Heart left ventricle (tissue), 16 donors: ENCODE data around the gene LZTFL1. TPM values are rescaled to one million over a fixed set of nuclear protein-coding genes. Genes with fewer than 3 reads are reported as not detected.

Experiments used
- ATAC-seq, 4 donors: fragments of 200-7000 bp; cut with Tn5 transposase; one replicate each; pipeline ENCODE4 v1.9.1; 2020 to 2022; ENCODE audit warnings: moderate library complexity in 4 of 4, mild to moderate bottlenecking in 3 of 4, moderate number of reproducible peaks in 1 of 4
- DNase-seq, 5 donors: peaks; one replicate each; pipeline ENCODE4 v3.0.0-alpha.2; 2020
- H3K27ac ChIP-seq, 12 donors: fragments of 200-600 bp; sonication (generic) in 4 of 12; one replicate each; pipeline versions ENCODE4 v1.5.0 to v1.8.0; 2016 to 2022; ENCODE audit warnings: mild to moderate bottlenecking in 2 of 12
- H3K27me3 ChIP-seq, 9 donors: fragments of 200-600 bp; sonication (generic) in 2 of 9; one replicate each; pipeline versions ENCODE4 v1.5.1 to v1.8.0; 2016 to 2022; ENCODE audit warnings: mild to moderate bottlenecking in 3 of 9
- H3K36me3 ChIP-seq, 9 donors: fragments of 200-600 bp; sonication (generic) in 2 of 9; one replicate each; pipeline versions ENCODE4 v1.5.0 to v1.8.0; 2018 to 2022; ENCODE audit warnings: mild to moderate bottlenecking in 2 of 9
- H3K4me1 ChIP-seq, 12 donors: fragments of 200-600 bp; sonication (generic) in 4 of 12; one replicate each; pipeline versions ENCODE4 v1.5.0 to v1.8.0; 2016 to 2022; ENCODE audit warnings: mild to moderate bottlenecking in 3 of 12
- H3K4me3 ChIP-seq, 12 donors: fragments of 200-600 bp; sonication (generic) in 4 of 12; one replicate each; pipeline versions ENCODE4 v1.5.0 to v1.8.0; 2017 to 2022; ENCODE audit warnings: mild to moderate bottlenecking in 9 of 12, moderate library complexity in 4 of 12
- H3K9me3 ChIP-seq, 12 donors: fragments of 200-600 bp; sonication (generic) in 4 of 12; one replicate each; pipeline versions ENCODE4 v1.5.0 to v1.8.0; 2016 to 2022; ENCODE audit warnings: mild to moderate bottlenecking in 1 of 12
- POLR2A ChIP-seq, 2 donors: fragments of 450-650 bp; IDR thresholded peaks; one replicate each; pipeline ENCODE4 v1.6.1; 2017; ENCODE audit warnings: antibody characterized with exemption in 2 of 2, mild to moderate bottlenecking in 2 of 2, moderate library complexity in 2 of 2
- WGBS, 4 donors: extraction: QIAGEN DNeasy Blood & Tissue Kit in 2 of 4; methylation state at CpG; one replicate each; pipeline versions ENCODE4 v1.1.5 to v1.1.7; 2013 to 2018; 5-methylcytosine and 5-hydroxymethylcytosine counted together
- intact Hi-C, 10 donors: fragments of 100-400 bp; cut with DNase I; formaldehyde crosslinking; loops; one replicate each; pipeline versions ENCODE4 v1.11.1 to v1.14.2; 2022
- polyA plus RNA-seq, 2 donors: library from polyadenylated mRNA; stranded (reverse); fragments of 200-250 nt; gene quantifications; one replicate each; pipeline ENCODE4 v1.2.3, GENCODE V29; 2013
- total RNA-seq, 9 donors: library from RNA; depleted of rRNA in 2 of 9; stranded (reverse); fragments of >200 nt in 2 of 9; fragmentation: NEBNext Ultra II Directional in 3 of 9; extraction: Animal tissue kit (Norgen Biotek cat#: 25700) in 3 of 9; gene quantifications; one replicate each; pipeline versions ENCODE4 v1.1.0 to v1.2.4, GENCODE V29; 2016 to 2023
- TF ChIP-seq, protein P1 (sequence below), 12 donors: fragments of 200-600 bp; sonication (generic) in 4 of 12; IDR thresholded peaks; one replicate each; pipeline versions ENCODE4 v1.5.0 to v1.8.0; 2018 to 2022; ENCODE audit warnings: antibody characterized with exemption in 12 of 12, mild to moderate bottlenecking in 5 of 12
- donor health status: ischemic (EF 13 %, LVEDD 7.1; RV severe dilation, severe dysfunction).
- donor health status: healthy with polysubstance abuse.
- donor health status: DM: no; HTN: yes; CAD: no.
- donor health status: DM: no; HTN: no; CAD: no.
- donor health status: ischemic (EF 25% LVEDD 6.9; RV normal size, moderate dysfunction).
- donor health status: ischemic (EF 25% LVEDD 5.7; RV mildly dilated, moderate dysfunction).
- donor health status: healthy.
- donor health status: DM: yes; HTN: yes; CAD: no.
- donor health status: ischemic (EF 35%, LVEDD 5.7; RV mildly dilated, moderate dysfunction).
- donor health status: nonischemic (EF 11% LVEDD 7.7; RV severe dilation, severe dysfunction).
- donor health status: DM: yes; HTN: yes; CAD: no.
- donor health status: PGD.
- donor health status: ischemic (EF 29% LVEDD 5.4; RV normal size, mild dysfunction).
- donor health status: nonischemic (EF 23%, LVEDD 6.1; RV moderate dilation, normal function).

LZTFL1 gene
- total and polyA plus RNA-seq, 11 donors, result 1.7 to 13.1 (median 8.8) TPM

DNA sequence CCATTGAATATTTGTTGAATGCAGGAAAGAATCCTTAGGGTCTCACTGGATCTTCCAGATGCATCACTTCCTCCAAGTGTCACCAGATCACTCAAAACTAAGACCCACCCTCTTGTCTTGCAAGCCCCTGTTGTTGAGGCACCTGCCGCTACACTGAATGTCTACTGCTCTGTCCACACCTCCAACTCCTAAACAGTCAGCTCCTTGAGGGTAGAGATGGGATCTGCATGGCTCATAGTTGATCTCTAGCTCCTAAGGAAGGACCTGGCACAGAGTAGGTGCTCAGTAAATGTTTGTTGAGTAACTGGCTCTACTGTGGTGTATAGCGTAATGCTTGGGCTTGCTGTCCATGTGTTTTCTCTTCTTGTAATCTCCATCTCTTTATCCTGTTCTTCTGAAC, 54.4 kb downstream of the LZTFL1 start:
- TF ChIP-seq, protein P1, sequence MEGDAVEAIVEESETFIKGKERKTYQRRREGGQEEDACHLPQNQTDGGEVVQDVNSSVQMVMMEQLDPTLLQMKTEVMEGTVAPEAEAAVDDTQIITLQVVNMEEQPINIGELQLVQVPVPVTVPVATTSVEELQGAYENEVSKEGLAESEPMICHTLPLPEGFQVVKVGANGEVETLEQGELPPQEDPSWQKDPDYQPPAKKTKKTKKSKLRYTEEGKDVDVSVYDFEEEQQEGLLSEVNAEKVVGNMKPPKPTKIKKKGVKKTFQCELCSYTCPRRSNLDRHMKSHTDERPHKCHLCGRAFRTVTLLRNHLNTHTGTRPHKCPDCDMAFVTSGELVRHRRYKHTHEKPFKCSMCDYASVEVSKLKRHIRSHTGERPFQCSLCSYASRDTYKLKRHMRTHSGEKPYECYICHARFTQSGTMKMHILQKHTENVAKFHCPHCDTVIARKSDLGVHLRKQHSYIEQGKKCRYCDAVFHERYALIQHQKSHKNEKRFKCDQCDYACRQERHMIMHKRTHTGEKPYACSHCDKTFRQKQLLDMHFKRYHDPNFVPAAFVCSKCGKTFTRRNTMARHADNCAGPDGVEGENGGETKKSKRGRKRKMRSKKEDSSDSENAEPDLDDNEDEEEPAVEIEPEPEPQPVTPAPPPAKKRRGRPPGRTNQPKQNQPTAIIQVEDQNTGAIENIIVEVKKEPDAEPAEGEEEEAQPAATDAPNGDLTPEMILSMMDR (IDR thresholded peaks at IDR 0.05), result no peak
- TF ChIP-seq POLR2A (IDR thresholded peaks at IDR 0.05), result no peak
- no peaks in the 10 kb centered on the region for H3K27me3 ChIP-seq
- H3K9me3 ChIP-seq, result peaks cover 0 to 26% (median 13%) of the 10 kb centered on the region in 12 donors
- 91 to 97% (median 95%) methylated on average over 2 of the region's 2 CpGs for WGBS, 4 donors
- no peaks in the 10 kb centered on the region for H3K4me1 ChIP-seq
- no peaks in the 10 kb centered on the region for H3K36me3 ChIP-seq
- intact Hi-C loops, result no loop called here
- no peak for DNase-seq
- H3K27ac ChIP-seq, result no peak overlapping the region
- no peak for ATAC-seq
- no peak overlapping the region for H3K4me3 ChIP-seq

DNA sequence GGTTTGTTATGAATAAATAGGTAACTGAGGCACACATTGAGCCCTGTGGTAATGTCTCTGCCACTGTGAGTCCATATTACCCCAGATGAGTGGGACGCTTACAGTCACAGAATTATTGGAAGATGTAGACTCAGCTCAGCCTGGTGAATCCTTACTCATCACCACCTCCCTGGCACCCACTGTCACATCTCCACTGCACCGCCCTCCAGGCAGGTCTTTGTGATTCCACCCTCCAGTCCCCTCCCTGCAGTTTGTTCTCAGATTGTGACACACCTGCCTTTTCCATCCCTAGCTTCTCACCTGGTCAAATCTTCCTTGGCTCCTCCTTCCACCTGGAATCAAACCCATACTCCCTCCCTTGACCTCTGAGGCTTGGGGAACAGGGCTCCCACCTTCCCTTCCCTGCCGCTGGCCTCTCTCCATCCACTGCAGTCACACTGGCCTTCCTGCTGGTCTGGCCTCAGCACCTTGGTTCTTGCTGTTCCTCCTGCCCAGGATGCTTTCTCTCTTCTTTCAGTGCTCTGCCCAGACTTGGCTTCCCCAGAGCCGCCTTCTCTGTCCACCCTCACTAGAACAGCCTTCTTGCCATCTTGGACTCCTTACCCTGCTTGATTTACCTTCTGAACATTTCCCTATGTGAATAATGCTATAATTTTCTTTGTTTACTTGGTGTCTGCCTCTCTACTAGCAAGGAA, 55.0 kb downstream of the LZTFL1 start:
- TF ChIP-seq POLR2A (IDR thresholded peaks at IDR 0.05), result no peak
- TF ChIP-seq, protein P1 (IDR thresholded peaks at IDR 0.05), result no peak
- H3K9me3 ChIP-seq, result peaks cover 0 to 26% (median 13%) of the 10 kb centered on the region in 12 donors
- H3K36me3 ChIP-seq, result no peaks in the 10 kb centered on the region
- H3K27ac ChIP-seq, result no peak overlapping the region
- 74 to 91% (median 87%) methylated on average over 4 of the region's 4 CpGs for WGBS, 4 donors
- ATAC-seq (no peak), DNase-seq (no peak)
- no peak overlapping the region for H3K4me3 ChIP-seq
- no peaks in the 10 kb centered on the region for H3K27me3 ChIP-seq
- intact Hi-C loops, result no loop called here
- H3K4me1 ChIP-seq, result no peaks in the 10 kb centered on the region

GRCh38 chr3:45785605-45786150, 56.2 kb downstream of the LZTFL1 start:
- DNase-seq, result no peak

DNA sequence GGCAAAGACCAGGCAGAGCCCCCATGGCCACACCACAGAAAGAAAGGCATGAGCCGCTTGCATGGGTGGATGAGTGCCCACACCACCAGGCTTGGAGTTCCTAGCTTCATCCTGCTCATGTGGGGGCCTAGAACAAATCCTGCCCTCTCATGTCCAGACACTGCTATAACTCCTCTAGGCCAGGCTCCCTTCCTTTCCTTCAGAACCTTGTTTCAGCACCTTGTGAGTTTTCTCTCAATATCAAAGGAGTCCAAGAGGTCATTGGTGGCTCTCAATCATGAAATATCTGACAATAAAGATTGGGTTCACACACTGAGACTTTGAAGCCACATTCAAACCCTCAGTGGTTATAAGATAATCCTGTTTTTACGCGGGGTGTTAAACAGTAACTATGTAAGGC, 58.3 kb downstream of the LZTFL1 start:
- WGBS, 4 donors, result 91 to 95% (median 93%) methylated on average over 3 of the region's 3 CpGs
- H3K9me3 ChIP-seq, result peaks cover 0 to 8% (median 0%) of the 10 kb centered on the region in 12 donors
- H3K36me3 ChIP-seq, result no peaks in the 10 kb centered on the region

More at GRCh38 chr3:45785605-45786150, 56.2 kb downstream of the LZTFL1 start:
- no peaks in the 10 kb centered on the region for H3K4me1 ChIP-seq
- TF ChIP-seq POLR2A (IDR thresholded peaks at IDR 0.05), result no peak
- TF ChIP-seq, protein P1 (IDR thresholded peaks at IDR 0.05), result no peak
- H3K36me3 ChIP-seq, result no peaks in the 10 kb centered on the region
- H3K27me3 ChIP-seq, result no peaks in the 10 kb centered on the region
- no peak overlapping the region for H3K4me3 ChIP-seq
- WGBS, 4 donors, result 82 to 84% (median 83%) methylated on average over 3 of the region's 3 CpGs
- no peak for ATAC-seq
- peaks cover 0 to 26% (median 13%) of the 10 kb centered on the region in 12 donors for H3K9me3 ChIP-seq
- intact Hi-C loops, result no loop called here
- H3K27ac ChIP-seq, result no peak overlapping the region

More for the DNA sequence above, 58.3 kb downstream of the LZTFL1 start:
- intact Hi-C loops, result no loop called here
- ATAC-seq, result no peak
- Histone ChIP-seq H3K4me1 (no peaks in the 10 kb centered on the region), H3K4me3 (no peak overlapping the region), H3K27me3 (no peaks in the 10 kb centered on the region), H3K27ac (no peak overlapping the region)
- no peak for DNase-seq
- TF ChIP-seq, protein P1 (IDR thresholded peaks at IDR 0.05), result no peak
- TF ChIP-seq POLR2A (IDR thresholded peaks at IDR 0.05), result no peak
